Dedifferentiated amniotic fluid mesenchymal stem cell (primary cell): ENCODE data around the gene CISH.

ENCODE experiments used
- DNase-seq: peaks from one replicate; pipeline ENCODE4 v3.0.0-alpha.2; 2016; ENCODE audit errors: extremely low spot score

The CISH gene

GRCh38 chr3:50599115-50599715 lies 12.4 kb downstream of the CISH start:
- no peak for DNase-seq

- no peak for DNase-seq
These were observed 17.3 kb downstream of the CISH start for GRCh38 chr3:50594253-50594785.

- no peak for DNase-seq
These were observed 19.0 kb downstream of the CISH start for GRCh38 chr3:50592568-50592967.

GRCh38 chr3:50591196-50591741 lies 20.3 kb downstream of the CISH start:
- DNase-seq = no peak

- no peak for DNase-seq
These were observed 22.7 kb downstream of the CISH start for GRCh38 chr3:50588759-50589433.

- DNase-seq = no peak
These were observed 23.5 kb downstream of the CISH start for GRCh38 chr3:50587806-50588758.

GRCh38 chr3:50587373-50587772 lies 24.2 kb downstream of the CISH start:
- DNase-seq = no peak

- no peak for DNase-seq
These were observed 24.9 kb downstream of the CISH start for GRCh38 chr3:50586763-50587070.

- DNase-seq = no peak
These were observed 25.4 kb downstream of the CISH start for GRCh38 chr3:50585919-50586762.

GRCh38 chr3:50584391-50584790 lies 27.2 kb downstream of the CISH start:
- no peak for DNase-seq

GRCh38 chr3:50583897-50584296 lies 27.7 kb downstream of the CISH start:
- no peak for DNase-seq

- no peak for DNase-seq
These were observed 29.5 kb downstream of the CISH start for GRCh38 chr3:50582083-50582482.

GRCh38 chr3:50581459-50581842 lies 30.1 kb downstream of the CISH start:
- no peak for DNase-seq

GRCh38 chr3:50580683-50581458 lies 30.7 kb downstream of the CISH start:
- no peak for DNase-seq

- DNase-seq = no peak
These were observed 34.2 kb downstream of the CISH start for GRCh38 chr3:50577348-50577747.

GRCh38 chr3:50575372-50575771 lies 36.2 kb downstream of the CISH start:
- no peak for DNase-seq

- DNase-seq = no peak
These were observed 37.1 kb downstream of the CISH start for GRCh38 chr3:50574444-50574831.

GRCh38 chr3:50573566-50574443 lies 37.8 kb downstream of the CISH start:
- DNase-seq = no peak

- no peak for DNase-seq
These were observed 38.7 kb downstream of the CISH start for GRCh38 chr3:50572801-50573371.
